HCT116 (cell line): ENCODE data around the gene GPRC5C.

Source experiments
- CTCF ChIP-seq, 3 experiments: fragments of 200-600 bp in 1 of 3; sonication (generic) in 1 of 3; IDR thresholded peaks in 2 of 3; conservative IDR thresholded peaks in 1 of 3; 2 replicates each; pipeline ENCODE4 v1.5.1; 2012 to 2017; ENCODE audit warnings: low read depth in 2 of 3, low read length in 2 of 3, antibody characterized with exemption in 1 of 3, borderline replicate concordance in 1 of 3, control low read depth in 1 of 3, mild to moderate bottlenecking in 1 of 3, mixed read lengths in 1 of 3, mixed run types in 1 of 3, moderate library complexity in 1 of 3; ENCODE audit not compliant: insufficient read depth in 1 of 3
- ELF1 ChIP-seq: IDR thresholded peaks from 2 replicates; pipeline ENCODE4 v1.6.1; 2012; ENCODE audit warnings: low read depth, borderline replicate concordance
- REST ChIP-seq: IDR thresholded peaks from 2 replicates; pipeline ENCODE4 v1.6.1; 2012; ENCODE audit warnings: low read depth

GRCh38 chr17:74457820-74458166 is 25.9 kb downstream of the GPRC5C start:
- no peak for TF ChIP-seq CTCF (IDR thresholded peaks at IDR 0.05 in 2 of 3, conservative IDR thresholded peaks at IDR 0.05 in 1 of 3; ENCODE audit: borderline replicate concordance in 1 of 3, insufficient read depth in 1 of 3, low read depth in 2 of 3, low read length in 2 of 3)
- no peak for TF ChIP-seq REST
- TF ChIP-seq ELF1, result no peak
